HUES6 (cell line): ENCODE measurements around the gene EXOC6B.

Source experiments
- H3K27ac ChIP-seq: 2 replicates; pipeline ENCODE4 v1.7.0; 2013; ENCODE audit warnings: low read depth, mild to moderate bottlenecking, low read length, inconsistent platforms
- H3K27me3 ChIP-seq: 2 replicates; pipeline ENCODE4 v1.6.1; 2013; ENCODE audit warnings: low read length; ENCODE audit not compliant: control insufficient read depth, insufficient read depth
- H3K36me3 ChIP-seq: 2 replicates; pipeline ENCODE4 v1.6.1; 2013; ENCODE audit warnings: low read length; ENCODE audit not compliant: control insufficient read depth, insufficient read depth
- H3K4me1 ChIP-seq: 2 replicates; pipeline ENCODE4 v1.6.1; 2013; ENCODE audit warnings: low read length; ENCODE audit not compliant: control insufficient read depth, insufficient read depth
- H3K4me3 ChIP-seq: 2 replicates; pipeline ENCODE4 v1.5.1; 2013; ENCODE audit warnings: low read depth, low read length
- H3K9ac ChIP-seq: one replicate; pipeline ENCODE4 v1.6.1; 2013; ENCODE audit warnings: mild to moderate bottlenecking, low read length
- H3K9me3 ChIP-seq: 2 replicates; pipeline ENCODE4 v1.6.1; 2013; ENCODE audit warnings: low read depth, low read length; ENCODE audit not compliant: control insufficient read depth, insufficient read depth

Gene EXOC6B

DNA sequence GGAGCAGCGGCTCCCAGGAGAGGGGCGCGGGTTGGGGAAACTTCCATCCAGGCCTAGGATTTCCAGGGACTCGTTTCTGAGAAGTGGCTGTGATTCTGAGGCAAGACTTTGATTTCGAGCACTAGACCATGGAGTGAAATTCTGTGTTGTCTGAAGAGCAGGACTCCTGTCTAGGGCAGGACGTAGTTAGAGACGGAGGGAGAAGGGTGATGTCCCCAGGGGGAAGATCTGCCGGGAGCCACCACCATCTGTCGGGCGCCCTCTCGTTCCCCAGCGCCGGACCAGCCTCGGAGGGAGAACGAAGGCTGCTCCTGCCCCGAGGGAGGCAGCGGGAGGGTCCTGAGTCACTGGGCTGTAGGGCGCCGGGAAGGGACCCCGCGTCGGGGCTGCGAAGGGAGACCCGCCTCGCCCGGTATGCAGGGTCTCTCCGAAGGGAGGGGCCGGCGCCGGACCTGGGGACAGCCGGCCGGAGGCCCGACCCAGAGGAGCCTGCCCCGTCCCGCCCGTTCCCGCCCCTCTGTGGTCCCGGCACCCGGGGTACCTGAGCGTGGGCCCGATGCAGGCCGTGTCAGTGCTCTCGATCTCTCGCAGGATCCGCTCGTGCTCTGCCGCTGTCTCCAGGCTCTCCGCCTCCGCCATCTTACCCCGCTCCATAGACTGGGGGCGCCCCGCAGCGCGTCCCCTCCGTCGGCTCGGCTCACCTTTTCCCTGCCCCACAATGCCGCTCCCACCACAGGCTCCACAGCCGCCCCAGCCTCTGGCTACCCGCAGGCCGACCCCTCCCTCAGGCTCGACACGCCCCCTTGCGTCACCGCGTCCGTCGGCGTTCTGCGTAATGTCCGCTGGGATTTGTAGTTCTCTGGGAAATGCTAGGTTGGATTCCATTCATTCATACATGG is at the start of gene EXOC6B:
TSS of gene EXOC6B (minus strand) at position 777 of the 899 bp plus-strand sequence.
- H3K27ac ChIP-seq, result peak within 1 kb of the TSS; percentile 50
- H3K9ac ChIP-seq, result peak within 1 kb of the TSS; percentile 74
- no peaks in the 10 kb centered on the region for H3K36me3 ChIP-seq
- peaks cover 21% of the 10 kb centered on the region for H3K4me1 ChIP-seq
- no peaks in the 10 kb centered on the region for H3K9me3 ChIP-seq
- peak within 1 kb of the TSS; percentile 82 for H3K4me3 ChIP-seq
- H3K27me3 ChIP-seq, result no peaks in the 10 kb centered on the region

- Histone ChIP-seq H3K27me3 (peaks cover 18% of the 10 kb centered on the region; the same call in 1 of the 2 replicates), H3K27ac (no peak overlapping the region), H3K4me1 (no peaks in the 10 kb centered on the region), H3K9ac (no peak overlapping the region), H3K36me3 (no peaks in the 10 kb centered on the region), H3K4me3 (no peak overlapping the region), H3K9me3 (no peaks in the 10 kb centered on the region; the same call in 1 of the 2 replicates)
Observed at GRCh38 chr2:72871880-72872279, 46.0 kb upstream of the EXOC6B start.

DNA sequence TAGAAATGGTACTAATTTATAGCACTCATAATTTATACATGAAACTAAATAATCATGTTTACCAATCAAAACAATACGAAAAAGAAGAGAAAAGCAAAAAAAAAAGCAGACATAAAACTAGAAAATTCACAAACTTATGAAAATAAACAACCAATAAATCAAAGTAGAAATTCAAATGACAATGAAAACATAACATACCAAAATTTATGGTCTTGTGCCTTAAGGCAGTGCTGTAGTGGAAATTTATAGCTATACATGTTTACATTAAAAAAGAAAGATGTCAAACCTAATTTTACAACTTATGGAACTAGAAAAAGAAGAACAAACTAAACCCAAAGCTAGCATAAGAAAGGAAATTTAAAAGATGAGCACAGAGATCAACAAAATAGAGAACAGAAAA is 45.2 kb upstream of the EXOC6B start:
- H3K27ac ChIP-seq, result no peak overlapping the region
- H3K4me3 ChIP-seq, result no peak overlapping the region
- H3K9me3 ChIP-seq, result no peaks in the 10 kb centered on the region; the same call in 1 of the 2 replicates
- H3K4me1 ChIP-seq, result no peaks in the 10 kb centered on the region
- H3K9ac ChIP-seq, result no peak overlapping the region
- H3K36me3 ChIP-seq, result no peaks in the 10 kb centered on the region
- H3K27me3 ChIP-seq, result peaks cover 18% of the 10 kb centered on the region; the same call in 1 of the 2 replicates

DNA sequence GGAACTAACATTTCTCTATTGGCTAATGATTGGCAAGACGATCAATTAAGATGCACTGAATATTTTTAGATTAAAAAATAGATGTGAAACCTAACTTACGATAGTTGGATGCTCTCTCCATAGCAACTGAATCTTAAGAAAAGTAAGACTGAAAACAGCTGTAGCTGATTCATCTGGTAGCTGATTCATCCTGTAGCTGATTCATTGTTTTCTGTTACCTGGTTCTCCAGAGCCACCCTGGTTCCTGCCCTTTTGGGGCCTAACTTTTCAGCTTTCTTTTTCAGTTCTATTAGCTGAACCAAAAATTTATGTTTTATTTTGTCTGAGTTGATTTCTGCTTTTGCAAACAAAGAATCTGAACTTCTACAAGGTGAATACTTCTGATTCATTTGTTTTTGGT is 38.7 kb upstream of the EXOC6B start:
- H3K4me1 ChIP-seq, result peaks cover 9% of the 10 kb centered on the region
- H3K9me3 ChIP-seq, result no peaks in the 10 kb centered on the region
- H3K27ac ChIP-seq, result no peak overlapping the region
- no peaks in the 10 kb centered on the region for H3K36me3 ChIP-seq
- no peak overlapping the region for H3K9ac ChIP-seq
- no peak overlapping the region for H3K4me3 ChIP-seq
- H3K27me3 ChIP-seq, result peaks cover 18% of the 10 kb centered on the region

- peaks cover 9% of the 10 kb centered on the region for H3K4me1 ChIP-seq
- no peak overlapping the region for H3K27ac ChIP-seq
- no peaks in the 10 kb centered on the region for H3K9me3 ChIP-seq
- H3K36me3 ChIP-seq, result no peaks in the 10 kb centered on the region
- peaks cover 18% of the 10 kb centered on the region for H3K27me3 ChIP-seq
- H3K9ac ChIP-seq, result peak overlapping the region; percentile 10
- peak overlapping the region; percentile 54 for H3K4me3 ChIP-seq
Observed at GRCh38 chr2:72863046-72863445, 37.2 kb upstream of the EXOC6B start.

- peak overlapping the region; percentile 48 for H3K9ac ChIP-seq
- H3K4me3 ChIP-seq, result peak overlapping the region; percentile 54
- H3K4me1 ChIP-seq, result peaks cover 9% of the 10 kb centered on the region
- no peaks in the 10 kb centered on the region for H3K36me3 ChIP-seq
- no peak overlapping the region for H3K27ac ChIP-seq
- peaks cover 18% of the 10 kb centered on the region for H3K27me3 ChIP-seq
- H3K9me3 ChIP-seq, result no peaks in the 10 kb centered on the region
Observed at GRCh38 chr2:72862239-72862988, 36.6 kb upstream of the EXOC6B start.

DNA sequence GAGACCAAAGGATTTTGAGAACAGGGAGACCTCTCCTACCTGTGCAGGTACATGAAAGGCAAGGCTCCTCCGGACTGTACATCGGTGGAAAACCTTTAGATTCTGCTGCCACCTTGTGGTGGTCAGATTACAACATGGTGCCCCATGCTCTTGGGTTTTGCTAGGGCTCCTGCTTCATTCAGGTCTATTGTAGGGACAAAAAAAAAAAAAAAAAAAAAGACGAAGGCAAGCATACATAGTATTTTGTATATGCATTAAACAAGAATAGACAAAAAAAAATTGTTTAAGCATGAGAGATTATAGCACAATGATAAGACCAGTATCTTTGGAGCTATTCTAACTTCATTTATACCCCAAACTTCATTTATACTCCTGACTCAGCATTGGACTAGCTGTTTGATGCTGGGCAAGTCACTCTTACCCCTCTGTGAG is 34.0 kb upstream of the EXOC6B start:
- Histone ChIP-seq H3K9me3 (no peaks in the 10 kb centered on the region), H3K27me3 (peaks cover 18% of the 10 kb centered on the region), H3K27ac (no peak overlapping the region), H3K4me3 (no peak overlapping the region), H3K36me3 (no peaks in the 10 kb centered on the region), H3K4me1 (peaks cover 12% of the 10 kb centered on the region), H3K9ac (no peak overlapping the region)

DNA sequence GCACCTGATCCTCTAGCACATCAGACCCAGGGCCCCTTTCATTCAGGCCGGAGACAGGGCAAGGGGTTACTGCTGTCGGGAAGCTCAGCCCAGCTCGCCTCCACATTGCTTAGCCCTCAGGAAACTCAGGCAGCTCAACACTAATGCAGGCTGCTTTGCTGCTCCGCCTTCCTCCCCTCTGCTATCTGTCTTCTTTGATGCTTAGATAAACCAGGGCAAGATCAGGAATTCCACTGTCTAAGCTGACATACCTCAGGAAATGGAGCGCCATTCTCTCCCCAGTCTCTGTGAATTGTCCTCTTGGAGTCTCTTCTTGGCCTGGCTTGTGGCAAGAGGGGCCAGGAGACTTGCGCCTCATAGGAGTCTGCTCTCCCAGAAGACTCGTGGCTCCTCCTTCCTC is 25.5 kb upstream of the EXOC6B start:
- H3K27ac ChIP-seq, result no peak overlapping the region
- H3K9ac ChIP-seq, result no peak overlapping the region
- no peaks in the 10 kb centered on the region for H3K36me3 ChIP-seq
- no peak overlapping the region for H3K4me3 ChIP-seq
- H3K4me1 ChIP-seq, result 0 out of 2 replicates have a peak, but pooled peaks cover 4% of the 10 kb centered on the region
- no peaks in the 10 kb centered on the region for H3K9me3 ChIP-seq
- no peaks in the 10 kb centered on the region; the same call in 1 of the 2 replicates for H3K27me3 ChIP-seq

DNA sequence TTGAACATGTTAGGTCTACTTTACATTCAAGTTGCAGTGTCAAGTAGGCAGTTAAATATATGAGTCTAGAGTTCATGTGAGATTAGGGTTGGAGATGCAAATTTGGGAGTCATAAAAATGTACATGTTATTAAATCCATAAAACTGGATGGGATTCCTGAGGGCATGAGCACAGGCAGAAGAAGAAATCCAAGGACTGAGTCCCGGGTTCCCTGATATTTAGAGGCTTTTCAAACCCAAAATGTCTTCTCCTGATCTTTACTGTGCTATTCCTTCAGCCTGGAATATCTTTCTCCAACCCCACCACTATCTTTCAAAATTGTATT is 23.3 kb upstream of the EXOC6B start:
- Histone ChIP-seq H3K36me3 (no peaks in the 10 kb centered on the region), H3K4me3 (no peak overlapping the region), H3K9ac (no peak overlapping the region), H3K27ac (no peak overlapping the region), H3K4me1 (0 out of 2 replicates have a peak, but pooled peaks cover 4% of the 10 kb centered on the region), H3K9me3 (no peaks in the 10 kb centered on the region), H3K27me3 (no peaks in the 10 kb centered on the region; the same call in 1 of the 2 replicates)

DNA sequence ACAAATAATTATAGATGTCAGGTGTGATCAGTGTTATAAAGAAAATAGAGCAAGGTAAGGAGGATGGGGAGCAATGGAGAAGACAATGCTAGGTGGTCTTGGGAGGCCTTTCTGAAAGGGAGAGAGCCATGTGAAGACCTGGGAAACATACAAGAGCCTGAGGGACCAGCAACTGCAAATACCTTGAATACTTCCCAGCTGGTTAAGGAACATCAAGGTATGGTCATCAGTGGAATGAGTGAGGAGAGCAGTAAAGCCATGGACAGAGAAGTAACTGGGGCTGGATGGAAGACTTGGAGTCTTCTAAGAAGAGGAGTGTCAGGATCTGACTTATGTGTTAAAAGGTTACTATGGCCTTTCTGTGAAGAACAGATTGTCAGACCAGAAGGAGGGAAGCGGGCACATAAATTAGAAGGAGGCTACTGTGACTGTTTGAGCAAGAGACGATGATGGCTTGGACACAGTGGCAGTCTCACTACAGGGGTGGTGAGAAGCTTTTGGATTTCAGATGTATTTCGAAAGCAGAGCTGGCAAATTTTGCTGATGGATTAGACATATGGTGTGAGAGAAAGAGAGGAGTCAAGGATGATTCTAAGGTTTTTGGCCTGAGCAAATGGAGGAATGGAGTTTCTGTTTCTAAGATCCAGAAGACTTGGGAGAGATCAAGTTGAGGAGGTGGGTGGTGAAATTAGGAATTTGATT is 22.8 kb upstream of the EXOC6B start:
- no peaks in the 10 kb centered on the region for H3K9me3 ChIP-seq
- no peaks in the 10 kb centered on the region; the same call in 1 of the 2 replicates for H3K27me3 ChIP-seq
- no peak overlapping the region for H3K4me3 ChIP-seq
- H3K36me3 ChIP-seq, result no peaks in the 10 kb centered on the region
- no peak overlapping the region for H3K27ac ChIP-seq
- H3K4me1 ChIP-seq, result 0 out of 2 replicates have a peak, but pooled peaks cover 4% of the 10 kb centered on the region
- no peak overlapping the region for H3K9ac ChIP-seq
